K562 (cell line): ENCODE data around the gene HES5. TPM values are rescaled to one million over a fixed set of nuclear protein-coding genes. Genes with fewer than 3 reads are reported as not detected.

Source experiments
- BCLAF1 ChIP-seq, 2 experiments: fragments of 450-650 bp in 1 of 2; IDR thresholded peaks; 2 replicates each; pipeline ENCODE4 v1.6.1; 2011 to 2017; ENCODE audit warnings: low read depth in 2 of 2, antibody characterized with exemption in 1 of 2, borderline replicate concordance in 1 of 2, low read length in 1 of 2, mild to moderate bottlenecking in 1 of 2, mixed read lengths in 1 of 2; ENCODE audit not compliant: control insufficient read depth in 1 of 2
- BHLHE40 ChIP-seq: IDR thresholded peaks from 2 replicates; pipeline ENCODE4 v1.6.1; 2011; ENCODE audit warnings: low read length, improper control_type of control experiment
- CEBPB ChIP-seq: fragments of 450-650 bp; IDR thresholded peaks from 2 replicates; pipeline ENCODE4 v1.6.1; 2016; ENCODE audit warnings: missing genetic modification characterization, missing compliant biosample characterization
- CREBBP ChIP-seq: IDR thresholded peaks from one replicate; pipeline ENCODE4 v1.6.1; 2012; ENCODE audit warnings: low read depth, mild to moderate bottlenecking, control low read depth, inconsistent platforms, low read length
- ERF ChIP-seq: fragments of 450-650 bp; formaldehyde crosslinking; IDR thresholded peaks from 2 replicates; pipeline ENCODE4 v1.4.0; 2020; ENCODE audit warnings: mild to moderate bottlenecking, mixed read lengths
- FOXP4 ChIP-seq: sonication (generic); formaldehyde crosslinking; IDR thresholded peaks from 2 replicates; pipeline ENCODE4 v1.8.0; 2022; ENCODE audit warnings: mild to moderate bottlenecking, missing genetic modification reagents, borderline replicate concordance
- GATAD2B ChIP-seq: fragments of 450-650 bp; IDR thresholded peaks from 2 replicates; pipeline ENCODE4 v1.6.1; 2017; ENCODE audit warnings: mild to moderate bottlenecking, borderline replicate concordance
- IRF2 ChIP-seq: sonication (generic); formaldehyde crosslinking; IDR thresholded peaks from 2 replicates; pipeline ENCODE4 v1.8.1; 2022; ENCODE audit warnings: mild to moderate bottlenecking, missing genetic modification reagents
- MECOM ChIP-seq: fragments of 250-450 bp; sonication (Bioruptor Pico); IDR thresholded peaks from 2 replicates; pipeline ENCODE4 v1.8.0; 2022; ENCODE audit warnings: inconsistent platforms
- NCOA1 ChIP-seq: fragments of 450-650 bp; IDR thresholded peaks from 2 replicates; pipeline ENCODE4 v1.6.1; 2016; ENCODE audit warnings: low read depth
- NKRF ChIP-seq: fragments of 450-650 bp; IDR thresholded peaks from 2 replicates; pipeline ENCODE4 v1.6.1; 2016; ENCODE audit warnings: borderline replicate concordance
- POLR3G ChIP-seq: IDR thresholded peaks from 2 replicates; pipeline ENCODE4 v1.6.1; 2011; ENCODE audit not compliant: insufficient read length, insufficient replicate concordance; ENCODE audit errors: extremely low read depth
- RAD51 ChIP-seq: fragments of 450-650 bp; IDR thresholded peaks from 2 replicates; pipeline ENCODE4 v1.7.1; 2016; ENCODE audit warnings: low read depth, mild to moderate bottlenecking, borderline replicate concordance
- RBM17 ChIP-seq: fragments of 200-400 bp; formaldehyde crosslinking; IDR thresholded peaks from 2 replicates; pipeline ENCODE4 v1.6.1; 2017; ENCODE audit warnings: low read depth, mild to moderate bottlenecking, low read length, borderline replicate concordance
- TCF3 ChIP-seq: sonication (generic); formaldehyde crosslinking; IDR thresholded peaks from 2 replicates; pipeline ENCODE4 v1.4.0; 2020; ENCODE audit warnings: mild to moderate bottlenecking, missing genetic modification reagents
- VEZF1 ChIP-seq: fragments of 200-800 bp; sonication (Bioruptor generic); IDR thresholded peaks from 2 replicates; pipeline ENCODE4 v1.6.1; 2017; ENCODE audit warnings: missing genetic modification characterization, missing compliant biosample characterization
- ZNF143 ChIP-seq: sonication (generic); formaldehyde crosslinking; IDR thresholded peaks from 2 replicates; pipeline ENCODE4 v1.9.0; 2022; ENCODE audit warnings: mild to moderate bottlenecking, missing genetic modification reagents
- ZNF324 ChIP-seq: fragments of 250-450 bp; sonication (Bioruptor Pico); IDR thresholded peaks from 2 replicates; pipeline ENCODE4 v1.4.0; 2020; ENCODE audit warnings: mild to moderate bottlenecking
- ZNF561 ChIP-seq: fragments of 450-650 bp; formaldehyde crosslinking; conservative IDR thresholded peaks from 2 replicates; pipeline ENCODE4 v1.4.0; 2020; ENCODE audit warnings: mild to moderate bottlenecking, moderate library complexity
- polyA plus RNA-seq, 8 experiments: library from polyadenylated mRNA; depleted of rRNA in 4 of 8; stranded (reverse) in 5 of 8; unstranded in 3 of 8; fragments of >200 nt; fragmentation: Nextera tagmentation in 2 of 8; fragmentation: Illumina TruSeq in 1 of 8; extraction: Ambion mirVana in 2 of 8; extraction: Trizol in 1 of 8; gene quantifications; 2 replicates each; pipeline versions ENCODE4 v1.2.1 to v1.2.3, GENCODE V29; 2011 to 2014; ENCODE audit warnings: inconsistent platforms in 1 of 8, missing spikeins in 1 of 8
- total RNA-seq, 7 experiments: library from RNA; depleted of rRNA in 6 of 7; stranded (reverse); fragments of >200 nt in 6 of 7; fragmentation: Illumina TruSeq in 2 of 7; extraction: Trizol in 2 of 7; gene quantifications; 2 replicates each; pipeline versions ENCODE4 v1.2.1 to v1.2.3, GENCODE V29; 2011 to 2021; ENCODE audit warnings: low replicate concordance in 1 of 7

HES5 gene
- total and polyA plus RNA-seq, 9 of the 15 experiments (the other 6 are each of a cell fraction or from before 2014, with no cell fraction given) = not detected

GRCh38 chr1:2555634-2556276 lies 25.7 kb upstream of the HES5 start (continued):
- TF ChIP-seq ZNF561 (CRISPR knock-in tag) = no peak
- TF ChIP-seq GATAD2B = no peak
- no peak for TF ChIP-seq FOXP4 (CRISPR knock-in tag)
- TF ChIP-seq NKRF = no peak
- no peak; the same call in 1 of the 2 replicates for TF ChIP-seq TCF3 (CRISPR knock-in tag)
- no peak for TF ChIP-seq IRF2 (CRISPR knock-in tag)
- no peak for TF ChIP-seq CREBBP
- TF ChIP-seq ZNF143 (CRISPR knock-in tag) = no peak
- peak; percentile 45; the same call in 1 of the 2 replicates for TF ChIP-seq RAD51
- no peak for TF ChIP-seq ERF (CRISPR knock-in tag)
- no peak for TF ChIP-seq MECOM (CRISPR knock-in tag)
- TF ChIP-seq ZNF324 = peak; percentile 22; the same call in 1 of the 2 replicates
- TF ChIP-seq RBM17 = no peak
- no peak; the same call in 1 of the 2 replicates for TF ChIP-seq VEZF1 (CRISPR knock-in tag)
- TF ChIP-seq CEBPB (tag) = no peak
- no peak for TF ChIP-seq POLR3G
- TF ChIP-seq NCOA1 = no peak
- peak; percentile 69; the same call in 1 of the 2 replicates for TF ChIP-seq BHLHE40
- no peak for TF ChIP-seq BCLAF1 (IDR thresholded peaks at IDR 0.05; ENCODE audit: borderline replicate concordance in 1 of 2, control insufficient read depth in 1 of 2, low read depth in 2 of 2, low read length in 1 of 2)
